AG10803 (cell line): ENCODE data around the gene INSYN1.

Source experiments
- DNase-seq: peaks from one replicate; pipeline ENCODE4 v3.0.0; 2010; ENCODE audit warnings: low read depth
- H3K4me3 ChIP-seq: 2 replicates; pipeline ENCODE4 v1.5.1; 2011; ENCODE audit warnings: mild to moderate bottlenecking, low read length, control low read depth
- TF ChIP-seq, protein P1 (sequence below): conservative IDR thresholded peaks from 2 replicates; pipeline ENCODE4 v1.5.1; 2011; ENCODE audit warnings: mild to moderate bottlenecking, low read length, control low read depth, inconsistent platforms

Gene INSYN1

DNA sequence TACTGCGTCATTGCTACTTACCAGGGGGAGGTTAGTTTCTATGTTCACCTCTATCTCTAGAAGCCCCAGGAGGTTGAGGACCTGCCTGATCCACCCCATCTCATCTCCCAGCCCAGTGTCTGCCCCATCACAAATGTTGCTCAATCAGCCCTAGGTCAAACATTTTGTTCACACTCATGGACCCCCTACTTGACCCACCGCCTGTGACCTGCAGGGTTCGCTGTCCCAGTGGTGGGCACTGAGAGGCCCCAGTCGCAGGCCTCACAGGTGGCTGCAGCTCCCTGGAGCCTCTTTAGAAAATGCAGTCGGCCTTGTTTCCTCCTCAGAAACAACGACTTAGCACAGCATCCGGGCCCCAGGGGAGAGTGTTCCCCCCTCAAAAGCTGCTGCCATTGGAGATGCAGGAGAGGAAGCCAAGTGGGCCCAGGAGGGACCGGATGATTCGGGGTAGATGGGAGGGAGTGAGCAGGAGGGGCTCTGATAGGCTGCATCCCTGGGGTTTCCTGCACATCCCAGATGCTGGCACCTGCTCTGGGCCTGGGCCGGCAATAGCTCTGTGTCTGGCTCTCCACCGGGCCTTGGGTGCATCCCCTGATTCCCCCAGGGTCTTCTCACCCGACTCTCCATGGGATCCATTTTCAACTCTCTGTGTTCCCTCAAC is 18.4 kb upstream of the INSYN1 start:
- H3K4me3 ChIP-seq, result no peak overlapping the region
- TF ChIP-seq, protein P1, sequence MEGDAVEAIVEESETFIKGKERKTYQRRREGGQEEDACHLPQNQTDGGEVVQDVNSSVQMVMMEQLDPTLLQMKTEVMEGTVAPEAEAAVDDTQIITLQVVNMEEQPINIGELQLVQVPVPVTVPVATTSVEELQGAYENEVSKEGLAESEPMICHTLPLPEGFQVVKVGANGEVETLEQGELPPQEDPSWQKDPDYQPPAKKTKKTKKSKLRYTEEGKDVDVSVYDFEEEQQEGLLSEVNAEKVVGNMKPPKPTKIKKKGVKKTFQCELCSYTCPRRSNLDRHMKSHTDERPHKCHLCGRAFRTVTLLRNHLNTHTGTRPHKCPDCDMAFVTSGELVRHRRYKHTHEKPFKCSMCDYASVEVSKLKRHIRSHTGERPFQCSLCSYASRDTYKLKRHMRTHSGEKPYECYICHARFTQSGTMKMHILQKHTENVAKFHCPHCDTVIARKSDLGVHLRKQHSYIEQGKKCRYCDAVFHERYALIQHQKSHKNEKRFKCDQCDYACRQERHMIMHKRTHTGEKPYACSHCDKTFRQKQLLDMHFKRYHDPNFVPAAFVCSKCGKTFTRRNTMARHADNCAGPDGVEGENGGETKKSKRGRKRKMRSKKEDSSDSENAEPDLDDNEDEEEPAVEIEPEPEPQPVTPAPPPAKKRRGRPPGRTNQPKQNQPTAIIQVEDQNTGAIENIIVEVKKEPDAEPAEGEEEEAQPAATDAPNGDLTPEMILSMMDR, result no peak
- no peak for DNase-seq

DNA sequence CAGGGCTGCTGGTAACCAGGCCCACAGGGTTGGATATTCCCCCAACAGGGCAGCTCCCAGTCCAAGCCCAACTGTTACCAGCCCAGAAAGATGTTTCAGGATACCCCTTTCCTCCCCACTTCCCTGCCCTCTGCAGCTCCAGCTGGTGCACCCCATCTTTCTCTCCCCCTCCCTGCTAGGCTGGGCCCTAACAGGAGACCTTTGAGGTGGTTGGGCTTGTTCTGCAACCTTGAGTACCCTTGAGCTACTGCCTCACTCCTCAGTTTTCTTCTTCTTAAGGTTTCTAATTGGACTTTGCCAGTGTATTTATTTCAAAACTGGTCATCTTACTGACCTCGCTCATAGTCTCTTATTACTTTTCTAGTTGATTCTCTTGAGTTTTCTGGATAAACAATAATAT is 16.9 kb upstream of the INSYN1 start:
- H3K4me3 ChIP-seq, result no peak overlapping the region
- TF ChIP-seq, protein P1, result no peak
- no peak for DNase-seq

DNA sequence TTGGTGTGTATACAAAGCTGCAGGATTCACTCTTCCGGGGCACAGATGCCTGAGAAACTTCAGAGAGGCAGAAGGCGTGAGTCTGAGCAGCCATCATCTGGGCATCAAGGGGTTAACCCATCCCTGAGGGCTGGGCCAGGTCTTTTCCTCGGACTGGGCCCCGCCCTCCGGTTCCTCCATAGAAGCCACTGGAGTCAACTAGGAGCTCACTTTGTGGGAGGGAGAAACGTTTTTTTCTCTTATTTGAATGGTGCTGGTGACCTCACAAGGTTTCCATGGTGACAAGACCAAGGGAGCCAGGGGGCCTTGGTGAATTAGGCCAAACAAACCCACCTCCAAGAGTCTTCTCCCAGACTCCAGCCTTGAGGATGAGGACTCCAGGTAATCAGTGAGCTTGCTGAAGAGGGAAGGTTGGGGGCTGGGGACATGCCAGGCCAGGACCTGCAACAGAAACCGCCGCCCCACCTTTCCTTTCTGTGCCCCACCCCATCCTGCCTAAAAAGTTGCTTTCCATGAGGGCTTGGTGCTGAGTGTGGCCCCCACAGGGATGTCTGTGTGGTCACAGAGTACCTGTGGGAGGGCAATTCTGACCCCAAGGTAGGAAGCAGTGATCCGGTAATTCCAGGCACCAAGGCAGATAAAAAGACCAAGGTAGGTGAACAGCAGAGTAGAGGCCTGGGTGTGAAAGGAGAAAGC is 14.8 kb upstream of the INSYN1 start:
- TF ChIP-seq, protein P1, result no peak
- DNase-seq, result no peak
- no peak overlapping the region for H3K4me3 ChIP-seq

DNA sequence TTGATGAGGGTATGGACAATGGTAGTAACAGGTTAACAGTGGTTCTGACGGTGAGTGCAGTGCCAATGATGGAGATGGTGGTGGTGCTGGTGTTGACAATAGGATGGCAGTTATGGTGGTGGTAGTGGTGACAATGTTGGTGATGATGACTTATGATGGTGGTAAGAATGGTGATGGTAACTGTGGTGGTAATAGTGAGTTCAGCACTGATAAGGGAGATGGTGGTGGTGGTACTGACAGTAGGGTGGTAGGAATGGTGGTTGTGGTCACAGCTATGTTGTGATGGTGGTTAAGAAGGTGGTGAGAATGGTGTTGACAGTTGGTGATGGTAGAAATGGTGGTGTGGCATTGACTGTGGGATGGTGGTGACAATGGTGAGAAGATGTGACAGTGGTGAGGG is 13.4 kb upstream of the INSYN1 start:
- H3K4me3 ChIP-seq, result no peak overlapping the region
- no peak for DNase-seq
- TF ChIP-seq, protein P1, result no peak

DNA sequence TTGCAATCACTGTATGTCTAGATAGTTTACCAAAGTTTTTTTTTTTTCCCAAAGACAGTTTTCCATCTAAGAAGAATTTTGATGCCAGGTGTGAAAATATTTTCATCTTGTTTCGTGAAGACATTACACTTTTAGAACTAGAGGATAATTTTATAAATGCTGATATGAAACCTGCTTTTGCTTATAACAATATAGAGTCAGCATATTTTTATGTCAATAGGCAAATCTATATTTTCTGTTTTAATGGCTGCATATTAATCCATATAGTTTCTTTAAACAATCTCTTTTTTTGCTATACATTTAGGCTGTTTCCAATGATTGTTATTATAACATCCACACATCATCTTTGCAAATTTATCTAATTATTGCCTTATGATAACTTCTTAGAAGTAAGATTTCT is 12.6 kb upstream of the INSYN1 start:
- no peak for DNase-seq
- no peak overlapping the region for H3K4me3 ChIP-seq
- TF ChIP-seq, protein P1, result no peak

DNA sequence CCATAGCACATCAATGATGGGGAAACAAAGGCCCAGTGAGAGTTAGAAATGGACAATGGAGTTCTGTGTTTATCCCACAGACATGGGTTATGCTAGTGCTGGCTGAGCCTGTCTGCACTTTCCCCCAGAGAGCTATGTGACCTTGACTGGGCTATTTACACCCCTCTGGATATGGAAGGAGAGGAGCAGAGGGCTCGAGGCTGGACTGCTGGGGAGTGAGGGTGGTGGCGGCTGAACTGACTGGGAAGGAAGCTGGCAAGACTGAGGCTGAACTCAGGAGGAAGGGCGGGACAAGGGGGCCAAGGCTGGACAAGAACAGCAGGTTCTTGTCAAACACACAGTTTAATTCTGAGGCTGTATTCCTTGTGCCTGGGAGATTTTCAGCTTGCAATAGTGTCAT is 10.8 kb upstream of the INSYN1 start:
- TF ChIP-seq, protein P1, result no peak
- no peak overlapping the region for H3K4me3 ChIP-seq
- no peak for DNase-seq
